HG03575 (cell line): ENCODE results near the gene TSSC4.

Source experiments
- ATAC-seq: cut with Tn5 transposase; IDR thresholded peaks from one replicate; pipeline ENCODE4 v1.9.1; 2021; ENCODE audit not compliant: unreplicated experiment, insufficient number of reproducible peaks, low FRiP score; ENCODE audit errors: extremely low read depth

TSSC4 gene

DNA sequence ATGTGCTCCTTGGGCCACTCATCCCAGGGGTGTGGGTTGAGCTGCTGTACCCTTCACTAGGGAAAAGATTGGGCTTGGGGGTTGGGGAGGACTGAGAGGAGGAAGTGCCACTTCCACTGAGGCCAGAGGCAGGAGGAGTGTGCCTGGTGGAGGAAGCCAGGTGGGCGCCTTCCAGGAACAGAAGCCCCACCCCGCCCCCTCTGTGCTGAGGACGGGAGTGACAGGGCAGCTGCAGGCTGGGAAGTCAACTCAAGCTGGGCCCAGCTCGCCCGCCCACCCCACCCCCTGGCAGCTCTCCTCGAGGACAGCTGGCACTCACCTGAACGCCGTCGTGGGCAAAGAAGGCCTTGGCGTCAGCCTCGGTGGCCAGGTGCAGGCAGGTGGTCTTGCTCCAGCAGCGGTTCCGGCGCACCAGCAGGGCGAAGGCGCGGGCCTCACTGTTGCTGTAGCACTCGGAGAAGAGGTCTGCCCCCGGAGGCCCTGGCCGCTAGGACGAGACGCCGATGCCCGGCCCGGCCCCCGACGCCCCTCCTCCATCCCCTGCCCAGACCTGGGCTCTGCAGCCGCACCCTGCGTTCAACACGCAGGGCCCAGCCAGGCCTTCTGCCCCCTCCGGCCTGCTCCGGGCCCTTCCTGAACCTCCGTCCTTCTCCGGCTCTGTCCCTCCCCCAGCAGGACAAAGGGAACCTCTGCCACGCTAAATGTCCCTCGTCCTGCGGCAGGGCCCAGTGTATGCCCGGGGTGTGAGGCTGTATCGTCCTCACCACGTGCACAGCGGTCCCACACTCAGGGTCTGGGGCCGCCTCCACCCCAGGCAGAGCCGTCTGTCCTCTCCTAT is 13.4 kb downstream of the TSSC4 start:
- no peak for ATAC-seq

DNA sequence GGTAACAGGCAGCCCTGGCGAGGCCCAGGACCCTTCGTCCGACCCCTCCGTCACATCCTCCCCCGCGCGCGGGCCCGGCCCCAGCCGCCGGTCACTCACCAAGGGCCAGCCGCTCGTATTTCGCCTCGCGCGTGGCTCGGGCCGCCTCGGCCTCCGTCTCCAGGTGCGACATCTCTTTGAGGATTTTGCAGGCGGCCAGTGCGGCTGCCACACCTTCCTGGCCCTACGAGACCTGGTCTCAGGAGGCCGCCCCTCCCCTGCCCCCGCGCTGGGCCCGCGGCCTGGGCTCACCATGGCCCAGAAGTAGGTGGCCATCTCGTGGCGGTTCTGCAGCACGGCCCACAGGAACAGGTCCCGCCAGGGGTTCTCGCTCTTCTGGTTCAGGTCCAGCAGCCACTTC is 14.1 kb downstream of the TSSC4 start:
- ATAC-seq = no peak

DNA sequence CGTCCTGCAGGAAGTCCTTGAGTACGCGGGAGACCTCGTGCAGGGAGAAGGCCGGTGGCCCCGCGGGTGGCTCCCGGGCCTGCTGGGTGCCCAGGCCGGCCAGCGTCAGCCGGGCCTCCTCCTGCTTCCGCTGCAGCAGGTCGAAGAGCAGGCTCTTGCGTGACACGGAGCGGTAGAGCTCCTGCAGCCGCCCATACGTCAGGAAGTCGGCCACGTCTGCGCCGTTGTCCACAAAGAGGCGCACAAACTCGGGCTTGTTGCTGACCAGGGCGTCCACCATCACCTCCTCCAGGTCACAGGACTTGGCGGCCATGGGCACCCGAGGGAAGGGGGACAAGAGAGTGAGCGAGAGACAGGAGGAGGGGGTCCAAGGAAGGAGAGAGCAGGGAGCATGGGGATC is 14.6 kb downstream of the TSSC4 start:
- ATAC-seq = no peak

DNA sequence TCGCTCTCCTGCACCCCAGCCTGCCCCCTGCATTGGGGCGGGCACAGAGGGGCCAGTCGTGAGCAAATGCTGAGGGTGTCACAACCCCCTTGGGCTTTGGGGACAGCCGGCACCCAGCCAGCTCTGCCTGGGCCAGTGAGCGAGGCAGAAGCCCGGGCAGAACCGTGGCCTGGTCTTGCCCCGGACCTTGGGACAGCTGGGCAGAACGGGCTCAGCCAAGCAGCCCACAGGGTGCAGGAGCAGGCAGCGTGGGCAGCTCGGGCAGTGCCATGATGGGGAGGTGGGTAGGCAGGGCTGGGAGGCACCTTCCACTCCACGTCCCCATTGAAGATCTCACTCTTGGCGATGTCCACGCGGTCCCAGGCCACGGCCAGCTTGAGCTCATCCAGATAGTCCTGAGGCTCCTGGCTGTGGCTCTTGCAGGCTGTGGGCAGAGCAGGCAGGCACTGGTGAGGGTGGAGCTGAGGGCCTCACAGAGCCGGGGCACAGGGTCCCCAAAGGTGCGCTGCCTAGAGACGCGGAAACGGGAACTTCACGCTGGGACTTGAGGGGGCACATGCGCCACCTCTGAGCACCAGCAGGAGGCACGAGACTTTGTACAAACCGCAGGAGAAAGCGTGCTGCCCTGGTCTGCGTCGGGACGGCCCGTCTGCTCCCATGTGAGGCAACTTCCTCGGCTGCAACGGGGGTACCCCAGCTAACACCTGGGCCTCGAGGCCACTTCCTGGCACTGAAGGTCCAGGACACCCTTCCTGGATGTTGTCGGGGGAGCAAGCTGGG is 15.2 kb downstream of the TSSC4 start:
- no peak for ATAC-seq

DNA sequence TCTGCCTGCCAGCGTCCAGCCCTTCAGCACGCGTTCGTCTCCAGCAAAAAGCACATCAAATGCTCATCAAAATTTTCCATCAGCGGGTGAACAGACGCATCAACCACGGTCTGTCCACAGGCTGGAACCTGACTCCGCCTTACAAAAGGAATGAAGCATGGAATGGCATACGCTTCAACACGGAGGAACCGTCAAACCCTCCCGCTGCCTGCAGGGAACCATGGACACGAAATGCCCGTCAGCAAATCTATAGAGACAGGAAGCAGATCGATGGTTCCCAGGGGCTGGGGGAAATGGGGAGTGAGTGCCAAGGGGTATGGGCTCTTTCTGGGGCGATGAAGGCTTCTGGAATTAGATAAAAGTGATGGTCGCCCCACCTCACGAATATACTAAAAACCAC is 16.2 kb downstream of the TSSC4 start:
- ATAC-seq = no peak

DNA sequence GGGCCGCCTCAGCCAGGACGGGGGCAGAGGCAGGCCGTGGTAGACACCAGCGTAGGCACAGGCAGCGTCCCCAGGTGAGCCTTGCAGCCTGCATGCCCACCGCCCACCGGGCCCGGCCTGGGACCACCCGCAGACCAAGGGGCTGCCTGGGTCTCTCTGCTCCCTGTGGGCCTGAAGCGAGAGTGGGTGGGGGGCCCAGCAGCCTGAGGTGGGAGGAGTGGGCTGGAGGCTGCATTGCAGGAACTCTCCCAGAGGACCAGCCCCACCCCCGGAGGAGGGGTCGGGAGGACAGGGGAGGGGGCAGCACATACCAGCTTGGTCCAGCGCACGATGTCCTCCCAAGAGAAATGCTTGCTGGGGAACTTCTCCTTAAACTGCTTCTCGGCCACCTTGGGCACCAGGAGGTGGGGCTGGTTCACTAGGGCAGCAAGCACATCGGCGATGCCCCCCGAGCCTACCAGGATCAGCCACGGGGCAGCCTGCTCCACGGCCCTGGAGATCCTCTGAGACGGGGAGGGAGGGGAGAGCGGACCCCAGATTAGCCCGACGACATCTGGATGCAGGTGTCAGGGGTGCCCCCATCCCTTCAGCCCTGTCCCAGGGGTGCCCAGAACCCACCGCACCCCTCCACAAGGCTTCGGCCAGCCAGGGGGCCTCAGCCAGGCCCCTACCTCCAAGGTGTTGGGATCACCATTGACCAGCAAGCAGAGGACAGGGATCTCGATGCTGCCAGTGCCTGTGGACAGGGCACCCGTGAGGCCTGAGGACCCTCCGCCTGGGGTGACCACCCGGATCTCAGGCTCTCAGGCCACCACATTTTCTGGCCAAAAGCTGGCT is 17.5 kb downstream of the TSSC4 start:
- no peak for ATAC-seq

DNA sequence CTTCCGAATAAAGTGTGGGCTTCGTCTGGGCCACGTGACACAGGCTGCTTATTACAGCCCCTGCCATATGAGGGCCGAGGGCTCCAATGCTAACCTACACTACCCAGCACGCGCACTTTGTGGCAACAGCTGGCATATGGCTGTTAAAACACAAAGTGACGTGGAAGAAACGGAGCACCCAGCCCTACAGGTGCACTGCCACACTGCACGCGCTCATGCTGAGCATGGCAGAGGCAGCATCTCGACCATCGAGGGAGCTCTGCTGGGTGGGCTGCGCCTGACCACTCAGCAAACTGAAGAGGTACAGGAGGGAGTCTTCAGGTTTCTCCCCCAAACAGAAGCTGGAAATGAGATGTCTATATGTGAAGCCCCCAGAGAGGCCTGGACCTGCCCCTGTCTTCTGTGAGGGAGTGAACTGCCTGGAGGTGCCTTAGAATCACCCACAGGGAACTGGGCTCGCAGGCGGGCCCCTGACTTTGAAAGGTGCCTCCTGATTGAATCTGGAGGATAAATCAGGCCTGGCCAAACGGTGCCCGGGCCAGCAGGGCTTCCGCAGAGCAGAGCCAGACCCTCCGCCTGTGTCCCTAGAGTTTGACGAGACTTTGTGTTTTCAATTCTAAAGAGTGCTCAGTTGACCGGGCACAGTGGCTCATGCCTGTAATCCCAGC is 18.3 kb downstream of the TSSC4 start:
- ATAC-seq = no peak

DNA sequence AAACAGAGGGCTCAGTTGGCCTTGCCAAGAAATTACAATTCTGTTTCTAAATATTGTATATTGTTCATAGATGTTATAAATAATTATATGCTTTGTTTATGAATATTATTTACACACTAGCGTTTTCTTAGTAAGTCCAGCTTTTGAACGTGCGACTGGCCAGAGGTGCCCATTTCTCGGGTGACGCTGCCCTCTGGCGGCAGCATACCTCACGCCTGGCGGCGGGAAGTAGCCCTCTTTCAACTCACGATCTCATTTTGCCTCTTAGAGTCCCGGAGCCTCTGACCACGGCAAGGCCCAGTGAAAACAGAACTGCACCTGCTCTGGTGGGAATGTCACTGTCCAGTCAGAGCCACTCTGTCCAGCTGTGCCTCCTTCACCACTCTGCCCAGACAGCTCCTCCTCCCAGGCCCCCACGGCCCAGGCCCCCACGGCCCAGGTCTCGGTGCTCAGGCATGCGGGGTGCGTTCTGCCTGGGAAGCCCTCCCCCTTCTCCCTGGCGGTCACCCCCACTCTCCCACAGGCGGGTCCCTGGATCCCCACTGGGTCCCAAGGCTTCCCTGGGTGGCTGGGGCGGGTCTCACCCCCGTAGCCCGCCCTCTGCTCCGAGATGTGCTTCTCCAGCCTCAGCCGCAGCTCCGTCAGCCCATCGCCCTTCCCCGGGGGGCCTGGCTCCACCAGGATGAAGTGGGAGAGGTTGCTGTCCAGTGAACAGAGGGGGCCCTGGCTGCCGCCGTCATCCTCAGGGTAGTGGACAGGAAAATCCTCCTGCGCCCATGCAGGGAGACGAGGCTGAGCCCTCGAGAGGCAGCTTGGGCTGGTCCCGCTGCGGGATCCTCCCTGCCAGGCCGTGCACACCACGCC is 19.3 kb downstream of the TSSC4 start:
- ATAC-seq = no peak

DNA sequence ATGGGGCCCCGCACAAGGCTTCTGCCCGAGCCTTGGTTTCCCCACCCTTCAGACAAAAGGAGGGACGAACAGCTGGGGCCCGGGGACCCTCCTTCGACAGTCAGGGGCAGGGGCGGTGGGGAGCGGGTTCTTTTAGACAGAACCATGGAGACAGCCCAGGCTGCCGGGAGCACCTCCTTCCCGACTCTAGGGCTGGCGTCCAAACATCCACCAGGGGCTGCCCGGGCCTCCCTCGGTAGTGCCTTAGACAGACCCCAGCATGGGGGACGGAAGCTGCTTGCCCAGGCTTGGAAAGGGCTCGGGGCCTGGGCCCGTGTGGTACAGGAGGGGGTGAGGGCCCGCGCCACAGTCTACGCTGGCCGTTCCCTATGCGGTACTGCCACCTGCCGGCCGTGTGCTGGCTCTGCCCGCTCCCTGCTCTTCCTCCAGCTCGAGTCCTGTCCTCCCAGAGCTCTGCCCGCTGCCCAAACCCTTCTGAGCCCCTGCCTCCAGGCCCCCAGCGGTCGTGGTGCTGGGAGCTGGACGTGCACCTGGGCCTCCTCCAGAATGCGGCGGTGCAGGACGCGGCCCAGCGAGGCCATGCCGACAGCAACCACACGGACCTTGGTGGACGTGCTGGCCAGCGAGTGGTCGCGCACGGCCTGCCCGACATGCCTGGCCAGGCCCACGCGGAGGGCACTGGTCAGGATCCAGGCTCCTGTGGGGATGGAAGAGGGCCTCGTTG is 20.1 kb downstream of the TSSC4 start:
- ATAC-seq = no peak

DNA sequence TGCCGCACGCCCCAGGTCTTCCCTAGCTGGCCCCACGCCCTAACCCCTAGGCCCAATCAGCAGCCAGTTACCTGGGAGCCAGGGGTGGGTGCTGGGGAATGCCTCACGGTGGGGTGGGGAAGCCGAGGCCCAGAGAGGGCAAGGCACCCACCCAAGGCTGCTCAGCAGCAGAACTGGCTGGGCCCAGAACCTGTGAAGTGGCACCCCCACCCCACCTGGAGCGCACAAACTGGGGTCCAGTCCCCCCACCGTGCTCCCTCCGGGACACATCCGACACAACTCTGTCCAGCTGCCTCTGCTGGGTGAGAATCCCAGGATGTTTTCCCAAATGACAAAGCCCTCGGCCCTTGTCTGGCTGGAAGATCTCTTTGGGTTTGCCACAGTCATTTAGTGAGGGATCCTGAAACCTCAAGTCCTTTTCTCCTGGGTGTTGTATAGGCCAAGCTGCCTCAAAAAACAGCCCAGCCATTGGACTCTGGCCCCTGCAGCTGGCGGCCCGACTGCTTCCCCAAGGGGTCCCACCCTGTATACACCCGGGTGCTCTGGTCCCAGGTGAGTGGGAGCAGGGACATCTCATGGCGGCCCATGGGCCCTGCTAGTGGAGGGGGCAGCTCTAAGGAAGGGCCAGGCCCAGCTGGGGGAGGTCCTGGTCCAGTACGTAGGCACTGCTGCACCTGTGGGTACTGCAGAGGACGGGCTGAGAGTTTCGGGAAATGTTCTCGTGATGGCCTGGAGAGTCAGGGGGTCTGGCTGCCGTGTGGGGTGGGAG is 20.9 kb downstream of the TSSC4 start:
- no peak for ATAC-seq

DNA sequence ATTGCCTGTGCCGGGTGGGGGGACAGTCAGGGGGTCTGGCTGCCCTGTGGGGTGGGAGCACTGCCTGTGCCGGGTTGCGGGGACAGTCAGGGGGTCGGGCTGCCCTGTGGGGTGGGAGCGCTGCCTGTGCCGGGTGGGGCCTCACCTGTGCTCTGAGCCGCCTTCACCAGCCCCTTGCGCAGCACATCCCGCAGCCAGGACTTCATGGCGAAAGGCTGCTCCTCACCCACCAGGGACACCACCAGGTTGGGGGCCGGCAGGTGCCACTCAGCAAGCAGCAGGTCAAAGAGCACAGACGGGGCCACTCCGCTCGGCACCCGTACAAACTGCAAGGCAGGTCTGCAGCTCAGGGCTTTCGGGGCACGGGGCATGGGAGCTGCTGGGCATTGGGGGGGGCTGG is 21.4 kb downstream of the TSSC4 start:
- no peak for ATAC-seq

DNA sequence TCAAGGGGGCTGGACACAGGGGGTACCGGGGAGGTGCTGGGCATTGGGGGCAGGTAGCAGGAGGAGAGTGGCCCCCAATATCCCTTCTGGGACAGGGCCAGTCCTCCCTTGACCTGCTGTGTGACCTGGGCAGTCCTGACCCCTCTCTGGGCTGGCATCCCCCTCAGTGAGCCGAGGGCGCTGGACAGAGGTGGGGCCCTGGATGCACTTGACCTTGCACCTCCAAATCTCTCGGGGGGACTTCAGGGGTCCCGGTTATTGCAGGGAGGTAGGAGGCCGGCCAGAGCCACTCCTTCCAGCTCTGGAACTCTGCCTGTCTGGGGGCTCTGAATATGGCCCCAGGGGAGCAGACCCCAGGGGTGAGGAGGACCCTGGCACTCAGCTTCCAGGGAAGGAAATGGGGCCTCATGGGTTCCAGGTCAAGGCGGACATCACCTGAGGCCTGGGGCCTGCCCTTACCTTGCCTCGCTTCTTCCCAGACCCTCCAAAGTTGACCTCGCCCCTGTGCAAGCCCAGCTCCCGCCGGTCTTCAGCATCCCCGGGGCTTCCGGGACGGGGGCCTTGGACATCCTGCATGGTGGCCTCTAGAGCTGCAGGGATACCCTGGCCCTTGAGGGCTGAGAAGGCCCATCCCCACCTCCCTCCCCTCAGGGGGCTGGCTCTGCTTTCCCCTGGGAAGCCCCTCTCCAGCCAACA is 22.1 kb downstream of the TSSC4 start:
- no peak for ATAC-seq

DNA sequence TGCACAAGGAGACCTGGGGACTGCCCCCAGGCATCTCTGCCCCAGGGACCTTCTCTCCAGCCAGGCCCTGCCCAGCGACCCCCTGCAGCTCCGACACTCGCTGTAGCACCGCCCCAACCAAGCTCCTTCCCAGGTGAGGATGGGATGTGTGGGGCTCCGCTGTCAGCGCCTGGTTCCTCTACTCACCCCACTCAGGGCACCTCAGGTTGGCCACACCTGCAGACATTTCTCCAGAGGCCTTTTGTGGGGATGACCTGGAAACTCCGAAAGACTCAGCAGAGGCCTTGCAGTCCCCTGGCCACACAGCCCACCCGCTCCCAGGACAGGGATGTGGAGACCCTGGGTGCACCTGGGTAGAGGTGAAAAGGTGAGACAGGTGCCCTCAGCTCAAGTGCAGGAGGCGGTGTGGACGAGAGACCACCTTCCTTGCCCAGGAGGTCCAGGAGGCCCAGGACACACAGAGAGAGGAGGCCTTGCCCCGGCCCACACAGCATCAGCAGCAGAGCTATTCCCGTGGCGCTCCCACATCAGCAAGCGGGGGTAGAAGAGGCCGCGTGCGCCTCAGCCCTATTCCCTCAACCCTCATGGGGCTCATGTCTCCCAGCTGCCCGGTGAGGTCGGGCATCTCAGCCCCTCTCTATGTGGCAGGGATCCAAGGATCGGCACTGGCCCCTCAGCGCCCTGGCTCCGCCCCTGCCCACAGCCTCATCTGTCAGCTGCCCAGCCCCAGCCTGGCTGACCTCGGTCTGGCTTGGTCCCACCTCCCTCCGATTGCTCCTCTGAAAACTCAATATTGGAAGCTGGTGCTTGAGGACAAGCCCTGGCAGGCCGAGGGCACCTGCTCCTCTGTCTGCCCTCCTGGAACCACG is 22.8 kb downstream of the TSSC4 start:
- ATAC-seq = no peak

DNA sequence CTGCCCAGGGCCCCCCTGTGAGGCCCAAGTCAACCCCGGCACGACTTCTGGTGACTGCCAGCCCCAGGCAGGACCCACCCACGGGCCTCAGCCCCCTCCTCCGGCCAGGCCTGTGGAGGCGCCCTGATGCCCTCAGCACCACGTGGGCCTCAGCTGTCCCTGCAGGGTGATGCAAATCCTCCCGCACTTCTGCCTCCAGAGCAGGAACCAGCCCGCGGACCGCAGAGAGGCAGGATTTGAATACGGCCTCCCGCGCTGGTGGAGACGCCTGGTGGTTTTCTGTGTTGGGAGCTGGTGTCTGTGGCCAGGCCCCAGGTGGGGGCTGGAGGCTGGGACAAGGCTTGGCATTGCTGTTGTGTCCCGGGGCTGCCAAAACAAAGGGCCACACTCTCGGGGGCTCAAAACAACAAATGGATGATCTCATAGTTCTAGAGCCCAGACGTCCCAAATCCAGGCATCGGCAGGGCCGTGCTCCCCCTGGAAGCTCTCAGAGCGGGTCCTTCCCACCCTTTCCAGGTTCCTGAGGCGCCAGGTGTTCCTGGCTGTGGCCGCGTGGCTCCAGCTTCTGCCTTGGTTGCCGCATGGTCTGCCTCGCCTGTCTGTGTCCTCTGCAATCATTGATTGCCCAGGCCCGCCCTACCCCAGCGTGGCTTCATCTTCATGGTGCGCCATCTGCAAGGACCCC is 24.4 kb downstream of the TSSC4 start:
- no peak for ATAC-seq

DNA sequence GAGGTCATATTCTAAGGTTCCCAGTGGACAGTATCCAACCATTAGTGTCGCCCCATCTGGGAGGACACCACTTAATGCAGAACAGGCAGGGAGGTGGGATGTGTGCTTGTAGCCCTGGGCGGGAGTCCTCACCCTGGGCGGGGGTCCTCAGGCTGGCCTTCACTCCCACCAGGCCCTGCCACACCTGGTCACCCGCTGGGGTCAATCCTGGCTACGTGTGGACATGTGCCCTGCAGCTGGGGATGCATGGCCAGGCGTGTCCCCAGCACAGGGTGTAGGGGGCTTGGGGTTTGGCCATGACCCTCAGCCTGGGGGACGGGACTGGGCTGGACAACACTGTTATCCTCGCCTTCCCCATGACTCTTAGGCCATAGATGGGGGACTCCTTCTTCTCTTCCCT is 25.0 kb downstream of the TSSC4 start:
- ATAC-seq = no peak
